ENCODE measurements around the gene CXCL6. TPM values are rescaled to one million over a fixed set of nuclear protein-coding genes. Genes with fewer than 3 reads are reported as not detected.
A peak's percentile ranks its signal among the peaks of the same experiment; 100 is the strongest.

CXCL6 gene
- total and polyA plus RNA-seq, 9 donors = 0.09 to 0.26 (median 0.20) TPM; not detected in 4

- Histone ChIP-seq H3K4me3 (ENCODE audit: low read length) (no peak overlapping the region), H3K27me3 (ENCODE audit: control insufficient read depth, insufficient read depth, low read length) (peaks cover 21% of the 10 kb centered on the region), H3K4me1 (ENCODE audit: control insufficient read depth, insufficient read depth, low read length) (peaks cover 10% of the 10 kb centered on the region), H3K27ac (ENCODE audit: low read length) (no peak overlapping the region), H3K36me3 (ENCODE audit: control insufficient read depth, insufficient read depth, low read length) (no peaks in the 10 kb centered on the region), H3K9me3 (replicated peaks; ENCODE audit: control insufficient read depth, low read depth, low read length) (no peaks in the 10 kb centered on the region)
- DNase-seq = no peak
- no CpG with 5 or more reads among the region's 5 CpGs for WGBS (ENCODE audit: insufficient coverage)
Measured at GRCh38 chr4:73865431-73866096, 29.1 kb downstream of the CXCL6 start.

- H3K4me3 ChIP-seq (ENCODE audit: low read length) = no peak overlapping the region
- H3K36me3 ChIP-seq (ENCODE audit: control insufficient read depth, insufficient read depth, low read length) = no peaks in the 10 kb centered on the region
- no peak overlapping the region for H3K27ac ChIP-seq (ENCODE audit: low read length)
- no peaks in the 10 kb centered on the region for H3K9me3 ChIP-seq (replicated peaks; ENCODE audit: control insufficient read depth, low read depth, low read length)
- H3K4me1 ChIP-seq (ENCODE audit: control insufficient read depth, insufficient read depth, low read length) = peaks cover 10% of the 10 kb centered on the region
- WGBS (ENCODE audit: insufficient coverage) = no CpG with 5 or more reads among the region's 2 CpGs
- H3K27me3 ChIP-seq (ENCODE audit: control insufficient read depth, insufficient read depth, low read length) = peaks cover 21% of the 10 kb centered on the region
- DNase-seq = no peak
Measured at GRCh38 chr4:73866246-73866645, 29.8 kb downstream of the CXCL6 start.

GRCh38 chr4:73867783-73868182 is 31.3 kb downstream of the CXCL6 start:
- Histone ChIP-seq H3K9me3 (replicated peaks; ENCODE audit: control insufficient read depth, low read depth, low read length) (no peaks in the 10 kb centered on the region), H3K4me3 (ENCODE audit: low read length) (no peak overlapping the region), H3K36me3 (ENCODE audit: control insufficient read depth, insufficient read depth, low read length) (no peaks in the 10 kb centered on the region), H3K4me1 (ENCODE audit: control insufficient read depth, insufficient read depth, low read length) (peaks cover 10% of the 10 kb centered on the region), H3K27ac (ENCODE audit: low read length) (no peak overlapping the region), H3K27me3 (ENCODE audit: control insufficient read depth, insufficient read depth, low read length) (peaks cover 21% of the 10 kb centered on the region)
- DNase-seq = no peak
- WGBS (ENCODE audit: insufficient coverage) = 57% methylated on average over 1 of the region's 3 CpGs

GRCh38 chr4:73868206-73869129 is 32.0 kb downstream of the CXCL6 start:
- DNase-seq = peak; percentile 5
- Histone ChIP-seq H3K9me3 (replicated peaks; ENCODE audit: control insufficient read depth, low read depth, low read length) (no peaks in the 10 kb centered on the region), H3K27me3 (ENCODE audit: control insufficient read depth, insufficient read depth, low read length) (peaks cover 21% of the 10 kb centered on the region), H3K4me3 (ENCODE audit: low read length) (peak overlapping the region; percentile 55), H3K4me1 (ENCODE audit: control insufficient read depth, insufficient read depth, low read length) (peaks cover 10% of the 10 kb centered on the region), H3K27ac (ENCODE audit: low read length) (no peak overlapping the region), H3K36me3 (ENCODE audit: control insufficient read depth, insufficient read depth, low read length) (no peaks in the 10 kb centered on the region)
- WGBS (ENCODE audit: insufficient coverage) = 25% methylated on average over 10 of the region's 16 CpGs

- Histone ChIP-seq H3K27me3 (ENCODE audit: control insufficient read depth, insufficient read depth, low read length) (peaks cover 21% of the 10 kb centered on the region), H3K27ac (ENCODE audit: low read length) (no peak within 1 kb of the TSS)
- DNase-seq = peak; percentile 15
Measured at GRCh38 chr4:73869130-73870055, 32.9 kb downstream of the CXCL6 start, which contains the start of gene CXCL1. CXCL1 (plus strand) TSS chr4:73869393; CDS start chr4:73869471, 78 bp downstream.

GRCh38 chr4:73870260-73870659 is 33.8 kb downstream of the CXCL6 start:
- Histone ChIP-seq H3K4me1 (ENCODE audit: control insufficient read depth, insufficient read depth, low read length) (peaks cover 10% of the 10 kb centered on the region), H3K4me3 (ENCODE audit: low read length) (no peak overlapping the region), H3K9me3 (replicated peaks; ENCODE audit: control insufficient read depth, low read depth, low read length) (no peaks in the 10 kb centered on the region), H3K27me3 (ENCODE audit: control insufficient read depth, insufficient read depth, low read length) (peaks cover 21% of the 10 kb centered on the region), H3K36me3 (ENCODE audit: control insufficient read depth, insufficient read depth, low read length) (no peaks in the 10 kb centered on the region), H3K27ac (ENCODE audit: low read length) (no peak overlapping the region)
- DNase-seq = no peak
- WGBS (ENCODE audit: insufficient coverage) = no CpG with 5 or more reads among the region's 3 CpGs

More at GRCh38 chr4:73869130-73870055, 32.9 kb downstream of the CXCL6 start, which contains the start of gene CXCL1:
- Histone ChIP-seq H3K9me3 (replicated peaks; ENCODE audit: control insufficient read depth, low read depth, low read length) (no peaks in the 10 kb centered on the region), H3K4me3 (ENCODE audit: low read length) (peak within 1 kb of the TSS; percentile 55), H3K36me3 (ENCODE audit: control insufficient read depth, insufficient read depth, low read length) (no peaks in the 10 kb centered on the region), H3K4me1 (ENCODE audit: control insufficient read depth, insufficient read depth, low read length) (peaks cover 10% of the 10 kb centered on the region)
- WGBS (ENCODE audit: insufficient coverage) = 0% methylated on average over 48 of the region's 61 CpGs

- no peak overlapping the region for H3K4me3 ChIP-seq (ENCODE audit: low read length)
- WGBS (ENCODE audit: insufficient coverage) = no CpG with 5 or more reads among the region's 1 CpG
Measured at GRCh38 chr4:73870768-73871167, 34.3 kb downstream of the CXCL6 start.

GRCh38 chr4:73871511-73872310 is 35.2 kb downstream of the CXCL6 start:
- Histone ChIP-seq H3K27me3 (ENCODE audit: control insufficient read depth, insufficient read depth, low read length) (peaks cover 21% of the 10 kb centered on the region), H3K4me3 (ENCODE audit: low read length) (no peak overlapping the region), H3K4me1 (ENCODE audit: control insufficient read depth, insufficient read depth, low read length) (peaks cover 10% of the 10 kb centered on the region), H3K9me3 (replicated peaks; ENCODE audit: control insufficient read depth, low read depth, low read length) (no peaks in the 10 kb centered on the region), H3K27ac (ENCODE audit: low read length) (no peak overlapping the region), H3K36me3 (ENCODE audit: control insufficient read depth, insufficient read depth, low read length) (no peaks in the 10 kb centered on the region)
- no peak for DNase-seq
- 100% methylated on average over 1 of the region's 6 CpGs for WGBS (ENCODE audit: insufficient coverage)

More at GRCh38 chr4:73870768-73871167, 34.3 kb downstream of the CXCL6 start:
- H3K27me3 ChIP-seq (ENCODE audit: control insufficient read depth, insufficient read depth, low read length) = peaks cover 21% of the 10 kb centered on the region
- H3K4me1 ChIP-seq (ENCODE audit: control insufficient read depth, insufficient read depth, low read length) = peaks cover 10% of the 10 kb centered on the region
- no peak for DNase-seq
- no peaks in the 10 kb centered on the region for H3K9me3 ChIP-seq (replicated peaks; ENCODE audit: control insufficient read depth, low read depth, low read length)
- H3K36me3 ChIP-seq (ENCODE audit: control insufficient read depth, insufficient read depth, low read length) = no peaks in the 10 kb centered on the region
- H3K27ac ChIP-seq (ENCODE audit: low read length) = no peak overlapping the region
